Coronary artery (tissue), 2 donors: ENCODE results near the gene IER3.
"Not testable (repeated sequence)": the region's sequence is repeated elsewhere in the genome, so short reads cannot be mapped to it uniquely, and the experiment has no call there.

Experiments used
- DNase-seq: peaks from one replicate; pipeline ENCODE4 v3.0.0-alpha.2; 2017; ENCODE audit warnings: low spot score
- H3K27ac ChIP-seq, 2 donors: fragments of 200-600 bp; sonication (generic); one replicate each; pipeline ENCODE4 v1.5.1; 2016 to 2019
- H3K4me3 ChIP-seq: fragments of 200-600 bp; sonication (generic); 2 replicates; pipeline ENCODE4 v1.5.1; 2016; ENCODE audit warnings: mild to moderate bottlenecking, moderate library complexity
- CTCF ChIP-seq: fragments of 200-600 bp; sonication (generic); IDR thresholded peaks from one replicate; pipeline ENCODE4 v1.5.1; 2019; ENCODE audit warnings: antibody characterized with exemption

The IER3 gene

GRCh38 chr6:30725713-30726505 is 18.4 kb downstream of the IER3 start:
- Histone ChIP-seq H3K27ac (peak overlapping the region; percentile 1 to 66), H3K4me3 (no peak overlapping the region)
- no peak for TF ChIP-seq CTCF
- DNase-seq: no peak

- Histone ChIP-seq H3K27ac (peak overlapping the region; percentile 49 to 66), H3K4me3 (no peak overlapping the region)
- no peak for DNase-seq
- TF ChIP-seq CTCF: no peak
These were observed 19.3 kb downstream of the IER3 start for GRCh38 chr6:30724906-30725667.

- peak overlapping the region; percentile 19 for H3K4me3 ChIP-seq
- H3K27ac ChIP-seq: peak overlapping the region; percentile 49 to 65
- not testable (repeated sequence) for DNase-seq
These were observed 20.3 kb downstream of the IER3 start for GRCh38 chr6:30723843-30724741.

GRCh38 chr6:30723159-30723842 is 21.0 kb downstream of the IER3 start:
- Histone ChIP-seq H3K27ac (peak overlapping the region; percentile 65 to 92), H3K4me3 (peak overlapping the region; percentile 19)
- not testable (repeated sequence) for DNase-seq

GRCh38 chr6:30722280-30723112 is 21.9 kb downstream of the IER3 start:
- TF ChIP-seq CTCF: peak; percentile 92
- Histone ChIP-seq H3K27ac (peak overlapping the region; percentile 92 to 95), H3K4me3 (peak overlapping the region; percentile 75)
- peak; percentile 88 for DNase-seq

GRCh38 chr6:30722025-30722279 is 22.4 kb downstream of the IER3 start:
- DNase-seq: not testable (repeated sequence)
- peak overlapping the region; percentile 75 for H3K4me3 ChIP-seq
- peak overlapping the region; percentile 92 to 95 for H3K27ac ChIP-seq

- TF ChIP-seq CTCF: peak; percentile 38
- DNase-seq: peak; percentile 91
- H3K4me3 ChIP-seq: peak overlapping the region; percentile 75
- peak overlapping the region; percentile 92 to 95 for H3K27ac ChIP-seq
These were observed 22.9 kb downstream of the IER3 start for GRCh38 chr6:30721198-30722024.
